ENCODE data around the gene COX8A. TPM values are rescaled to one million over a fixed set of nuclear protein-coding genes. Genes with fewer than 3 reads are reported as not detected.

COX8A gene
- total and polyA plus RNA-seq, 2 of the 13 experiments (the other 11 are each of a cell fraction or from before 2014, with no cell fraction given) = 202 to 406 TPM

DNA sequence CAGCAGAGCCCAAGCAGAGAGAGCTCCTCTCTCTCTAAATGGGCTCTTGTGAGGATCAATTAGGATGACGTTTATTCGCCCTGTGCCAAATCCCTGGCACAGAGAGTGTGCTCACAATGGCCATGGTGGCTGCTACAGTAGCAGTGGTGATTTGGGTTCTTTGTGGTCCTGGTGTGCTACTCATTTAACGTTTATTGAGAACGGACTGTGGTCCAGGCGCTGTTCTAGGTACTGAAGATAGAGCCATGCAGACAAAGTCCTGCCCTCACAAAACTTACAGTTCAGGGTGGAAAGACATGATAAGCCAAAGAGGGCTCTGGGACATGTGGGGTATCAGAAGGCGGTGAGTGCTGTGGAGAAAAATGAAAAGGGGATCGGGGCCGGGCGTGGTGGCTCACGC is 17.1 kb downstream of the COX8A start:
- intact Hi-C loops (cut with micrococcal nuclease; ENCODE audit: unreplicated experiment) = no loop called here
- ATAC-seq (no peak), FAIRE-seq (no peak), DNase-seq (ENCODE audit: low spot score) (no peak)
- Histone ChIP-seq H3K79me2 (ENCODE audit: insufficient read depth, low read length) (peaks cover 23% of the 10 kb centered on the region), H3K4me3 (replicated peaks in 1 of 3; ENCODE audit: insufficient read depth in 1 of 3, low read depth in 2 of 3, low read length in 3 of 3) (no peak overlapping the region), H3K9me3 (ENCODE audit: low read length) (no peaks in the 10 kb centered on the region), H3K9ac (ENCODE audit: insufficient read depth, low read depth, low read length) (no peak overlapping the region), H3K36me3 (replicated peaks in 1 of 2; ENCODE audit: control insufficient read depth in 1 of 2, insufficient read depth in 2 of 2, low read length in 2 of 2) (peaks cover 11 to 46% of the 10 kb centered on the region in 2 experiments; a peak in 4 of 5 replicates), H3K4me1 (ENCODE audit: insufficient read depth, low read length) (peaks cover 14% of the 10 kb centered on the region), H3K27ac (ENCODE audit: extremely low read length, insufficient read depth, low read length) (no peak overlapping the region), H4K20me1 (ENCODE audit: insufficient read depth, low read length) (no peaks in the 10 kb centered on the region; the same call in 1 of the 2 replicates), H3K27me3 (ENCODE audit: control insufficient read depth in 1 of 2, insufficient read depth in 2 of 2, low read length in 2 of 2) (no peaks in the 10 kb centered on the region), H3K4me2 (ENCODE audit: low read depth, low read length) (no peak overlapping the region), H2AFZ (ENCODE audit: low read length) (no peak overlapping the region)
- in situ Hi-C loops (cut with HindIII; ENCODE audit: extremely low pct_ligation_motif_present, low pct_unique_long_range_greater_than_20kb) = no loop called here
- 98% methylated on average over 10 of the region's 10 CpGs for WGBS (ENCODE audit: low lambda C conversion rate)
- TF ChIP-seq, protein P1, sequence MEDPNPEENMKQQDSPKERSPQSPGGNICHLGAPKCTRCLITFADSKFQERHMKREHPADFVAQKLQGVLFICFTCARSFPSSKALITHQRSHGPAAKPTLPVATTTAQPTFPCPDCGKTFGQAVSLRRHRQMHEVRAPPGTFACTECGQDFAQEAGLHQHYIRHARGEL (CRISPR knock-in tag; IDR thresholded peaks at IDR 0.05) = no peak
- no peak for TF ChIP-seq ZSCAN22 (CRISPR knock-in tag; IDR thresholded peaks at IDR 0.05)
- TF ChIP-seq, protein P2, sequence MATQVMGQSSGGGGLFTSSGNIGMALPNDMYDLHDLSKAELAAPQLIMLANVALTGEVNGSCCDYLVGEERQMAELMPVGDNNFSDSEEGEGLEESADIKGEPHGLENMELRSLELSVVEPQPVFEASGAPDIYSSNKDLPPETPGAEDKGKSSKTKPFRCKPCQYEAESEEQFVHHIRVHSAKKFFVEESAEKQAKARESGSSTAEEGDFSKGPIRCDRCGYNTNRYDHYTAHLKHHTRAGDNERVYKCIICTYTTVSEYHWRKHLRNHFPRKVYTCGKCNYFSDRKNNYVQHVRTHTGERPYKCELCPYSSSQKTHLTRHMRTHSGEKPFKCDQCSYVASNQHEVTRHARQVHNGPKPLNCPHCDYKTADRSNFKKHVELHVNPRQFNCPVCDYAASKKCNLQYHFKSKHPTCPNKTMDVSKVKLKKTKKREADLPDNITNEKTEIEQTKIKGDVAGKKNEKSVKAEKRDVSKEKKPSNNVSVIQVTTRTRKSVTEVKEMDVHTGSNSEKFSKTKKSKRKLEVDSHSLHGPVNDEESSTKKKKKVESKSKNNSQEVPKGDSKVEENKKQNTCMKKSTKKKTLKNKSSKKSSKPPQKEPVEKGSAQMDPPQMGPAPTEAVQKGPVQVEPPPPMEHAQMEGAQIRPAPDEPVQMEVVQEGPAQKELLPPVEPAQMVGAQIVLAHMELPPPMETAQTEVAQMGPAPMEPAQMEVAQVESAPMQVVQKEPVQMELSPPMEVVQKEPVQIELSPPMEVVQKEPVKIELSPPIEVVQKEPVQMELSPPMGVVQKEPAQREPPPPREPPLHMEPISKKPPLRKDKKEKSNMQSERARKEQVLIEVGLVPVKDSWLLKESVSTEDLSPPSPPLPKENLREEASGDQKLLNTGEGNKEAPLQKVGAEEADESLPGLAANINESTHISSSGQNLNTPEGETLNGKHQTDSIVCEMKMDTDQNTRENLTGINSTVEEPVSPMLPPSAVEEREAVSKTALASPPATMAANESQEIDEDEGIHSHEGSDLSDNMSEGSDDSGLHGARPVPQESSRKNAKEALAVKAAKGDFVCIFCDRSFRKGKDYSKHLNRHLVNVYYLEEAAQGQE (IDR thresholded peaks at IDR 0.05; ENCODE audit: borderline replicate concordance in 1 of 2, low read depth in 1 of 2, low read length in 2 of 2) = 0 out of 4 replicates have a peak, but pooled peaks of 1 of the 2 experiments have one; percentile 32
- TF ChIP-seq PRPF4 (IDR thresholded peaks at IDR 0.05; ENCODE audit: low read depth, low read length, poor library complexity, severe bottlenecking) = no peak
- POLR2A ChIA-PET = interaction anchor here (1.3 kb wide), 1 partner anchor 14 kb away, joined by 5 read pairs; no protein-coding TSS in a partner anchor
- CTCF ChIA-PET (ENCODE audit: low intra/inter-chr PET ratio, low total read pairs) = no interaction called here
- BruUV-seq (replicated peaks) = no TSS peak

Measured in HepG2 (cell line).